ENCODE results near the gene LDLRAD4. TPM values are rescaled to one million over a fixed set of nuclear protein-coding genes. Genes with fewer than 3 reads are reported as not detected.
"Not testable (repeated sequence)": the region's sequence is repeated elsewhere in the genome, so short reads cannot be mapped to it uniquely, and the experiment has no call there.

Gene LDLRAD4
- polyA plus RNA-seq, 4 donors, result 10.5 to 11.6 (median 11.5) TPM

DNA sequence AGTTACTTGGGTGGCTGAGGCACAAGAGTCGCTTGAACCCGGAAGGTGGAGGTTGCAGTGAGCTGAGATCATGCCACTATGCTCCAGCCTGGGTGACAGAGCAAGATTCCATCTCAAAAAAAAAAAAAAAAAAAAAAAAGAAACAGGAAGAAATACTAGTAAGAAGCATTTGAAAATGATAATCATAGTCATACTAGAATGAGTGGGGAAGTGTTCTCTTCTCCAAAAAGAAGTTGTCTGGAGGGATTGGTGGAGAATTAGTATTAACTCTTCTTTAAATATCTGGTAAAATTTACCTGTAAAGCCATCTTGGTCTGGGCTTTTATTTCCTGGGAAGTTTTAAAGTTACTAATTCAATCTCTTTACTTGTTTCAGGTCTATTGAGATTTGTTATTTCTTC, 376.0 kb downstream of the LDLRAD4 start:
- no peak for DNase-seq (ENCODE audit: low read depth in 4 of 4, low spot score in 3 of 4)

DNA sequence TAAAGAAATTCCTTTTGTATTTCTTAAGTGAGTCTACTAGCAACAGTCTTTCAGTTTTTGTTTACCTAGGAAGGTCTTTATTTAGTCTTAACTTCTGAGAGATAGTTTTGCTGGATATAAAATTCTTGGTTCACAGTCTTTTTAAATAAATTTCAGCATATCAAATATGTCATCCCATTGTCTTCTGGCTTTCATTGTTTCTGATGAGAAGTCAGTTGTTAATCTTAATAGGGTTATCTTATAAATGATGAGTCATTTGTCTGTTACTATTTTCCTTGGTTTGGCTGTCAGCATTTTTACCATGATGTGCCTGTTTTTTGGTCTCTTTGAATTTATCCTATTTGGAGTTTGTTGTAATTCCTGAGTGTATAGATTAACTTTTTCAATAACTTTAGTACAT, 378.5 kb downstream of the LDLRAD4 start:
- no peak for DNase-seq (ENCODE audit: low read depth in 4 of 4, low spot score in 3 of 4)

DNA sequence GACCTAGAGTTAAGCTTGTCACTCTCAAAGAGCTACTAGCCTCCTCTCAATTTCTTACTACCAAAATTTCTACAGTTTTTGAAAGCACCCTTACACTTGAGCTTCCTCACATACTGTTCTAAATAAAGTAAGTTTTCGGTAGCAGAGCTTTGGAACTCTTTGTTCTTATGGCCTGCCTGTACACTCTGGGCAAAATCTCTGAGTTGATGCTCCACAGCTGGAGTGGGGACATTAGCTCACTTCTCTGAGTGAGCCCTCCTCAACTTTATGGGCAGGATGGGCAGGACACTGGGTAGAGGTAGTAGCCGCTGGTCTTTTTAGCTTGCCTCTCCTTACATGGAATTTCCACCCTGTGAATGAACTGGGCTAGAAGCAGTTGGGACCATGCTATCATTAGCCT, 380.0 kb downstream of the LDLRAD4 start:
- DNase-seq (ENCODE audit: low read depth in 4 of 4, low spot score in 3 of 4), result no peak

DNA sequence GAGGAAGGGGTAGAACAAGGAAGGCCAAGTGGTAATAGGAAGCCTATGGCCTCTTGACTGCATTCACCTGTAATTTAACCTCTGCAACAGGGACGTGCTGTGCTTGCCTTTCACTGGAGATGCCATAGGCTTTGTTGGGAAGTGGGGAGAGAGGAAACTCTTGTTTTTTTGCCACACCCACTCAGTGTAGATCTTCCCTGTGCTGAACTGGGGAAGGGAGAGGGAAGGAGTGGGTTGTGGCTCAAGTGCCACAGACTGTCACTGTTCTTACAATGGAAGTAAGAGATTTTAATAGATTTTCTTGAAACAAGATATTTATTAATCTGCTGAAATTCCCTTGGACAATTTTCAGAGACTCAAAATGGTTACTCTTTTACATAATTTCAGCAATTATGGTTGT, 380.5 kb downstream of the LDLRAD4 start:
- no peak for DNase-seq (ENCODE audit: low read depth in 4 of 4, low spot score in 3 of 4)

DNA sequence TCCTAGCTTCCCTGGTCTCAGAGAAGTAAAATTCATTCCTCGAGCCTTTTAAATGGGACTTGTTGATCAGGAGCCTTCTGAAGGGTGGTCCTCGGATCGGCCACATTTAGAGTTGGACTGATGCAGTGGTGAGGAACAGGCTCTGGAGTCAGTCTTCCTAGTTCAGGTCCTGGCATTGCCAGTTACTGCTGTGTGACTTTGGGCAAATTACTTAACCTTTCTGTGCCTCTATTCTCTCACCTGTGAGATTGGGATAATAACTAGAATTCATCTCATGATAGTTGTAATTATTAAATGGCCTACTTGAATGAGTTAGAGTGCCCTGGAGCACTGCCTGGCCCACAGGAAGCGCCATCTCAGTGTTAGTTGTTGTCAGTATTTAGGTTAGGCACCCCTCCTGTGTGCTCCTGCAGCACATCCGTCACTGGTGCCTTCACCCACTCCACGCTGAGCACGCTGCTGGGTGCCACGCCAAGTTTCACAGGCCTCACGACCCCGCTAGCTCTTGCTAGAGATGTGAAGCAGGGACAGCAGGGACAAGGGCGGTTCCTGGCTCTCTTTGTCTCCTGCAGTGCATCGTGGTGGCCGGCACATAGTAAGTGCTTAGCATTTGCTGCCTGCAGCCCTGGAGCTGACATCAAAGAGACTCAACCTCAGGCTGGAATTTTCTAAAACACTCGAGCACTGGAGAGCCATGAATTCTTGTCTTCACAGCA, 384.9 kb downstream of the LDLRAD4 start:
- DNase-seq (ENCODE audit: low read depth in 4 of 4, low spot score in 3 of 4), result no peak

DNA sequence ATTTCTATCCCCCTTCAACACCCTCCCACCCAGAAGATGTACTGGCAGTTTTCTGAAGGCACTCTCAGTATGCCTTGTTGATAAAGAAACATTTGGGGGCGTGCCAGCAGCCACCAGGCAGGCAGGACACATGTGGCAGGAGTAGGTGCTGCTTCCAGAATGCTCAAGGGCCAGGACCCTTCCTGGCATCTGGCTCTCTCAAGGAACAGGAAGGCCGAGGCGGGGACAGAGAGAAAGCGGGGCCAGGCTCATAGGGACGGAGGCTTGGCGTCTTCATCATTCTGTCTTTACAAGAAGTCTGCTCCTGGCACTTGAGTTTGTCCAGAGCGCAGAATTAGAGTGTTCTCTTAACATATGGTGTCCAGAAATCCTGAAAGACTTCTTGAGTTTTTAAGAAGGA, 386.2 kb downstream of the LDLRAD4 start:
- DNase-seq (ENCODE audit: low read depth in 4 of 4, low spot score in 3 of 4), result no peak

DNA sequence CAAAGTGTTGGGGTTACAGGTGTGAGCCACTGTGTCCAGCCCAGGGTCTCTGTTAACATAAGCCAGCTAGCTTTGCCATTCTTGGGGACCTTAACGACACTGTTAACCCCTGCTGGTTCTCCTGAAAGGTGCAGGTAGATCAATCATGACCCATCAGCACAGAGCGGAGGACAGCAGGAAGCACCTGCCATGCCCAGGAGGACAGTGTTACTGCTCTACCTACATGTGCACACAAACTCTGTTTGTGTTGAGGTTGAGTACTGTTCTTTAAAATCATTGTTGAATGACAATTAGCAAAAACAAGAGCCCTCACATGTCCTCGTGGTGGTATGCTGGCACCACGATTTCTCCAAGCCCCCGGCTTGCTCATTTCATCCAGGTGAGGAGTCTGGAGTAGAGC, 386.9 kb downstream of the LDLRAD4 start:
- DNase-seq (ENCODE audit: low read depth in 4 of 4, low spot score in 3 of 4), result no peak

DNA sequence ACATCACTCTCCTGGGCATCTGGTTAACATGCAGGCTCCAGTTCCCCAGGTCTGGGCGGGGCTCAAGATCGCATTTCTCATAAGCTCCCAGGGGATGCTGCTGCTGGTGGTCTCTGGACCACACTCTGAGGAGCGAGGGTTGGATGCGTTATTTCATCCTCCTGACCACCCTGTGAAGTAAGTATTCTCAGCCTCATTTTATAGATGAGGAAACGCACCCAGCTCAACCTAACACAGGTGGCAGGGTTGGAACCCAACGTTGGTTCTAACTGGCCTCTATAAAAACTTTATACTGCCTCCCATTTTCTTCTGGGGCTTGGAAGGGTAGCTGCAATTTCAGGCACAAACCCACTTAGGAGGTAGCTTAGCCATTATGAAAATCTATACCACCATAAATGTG, 387.3 kb downstream of the LDLRAD4 start:
- no peak for DNase-seq (ENCODE audit: low read depth in 4 of 4, low spot score in 3 of 4)

DNA sequence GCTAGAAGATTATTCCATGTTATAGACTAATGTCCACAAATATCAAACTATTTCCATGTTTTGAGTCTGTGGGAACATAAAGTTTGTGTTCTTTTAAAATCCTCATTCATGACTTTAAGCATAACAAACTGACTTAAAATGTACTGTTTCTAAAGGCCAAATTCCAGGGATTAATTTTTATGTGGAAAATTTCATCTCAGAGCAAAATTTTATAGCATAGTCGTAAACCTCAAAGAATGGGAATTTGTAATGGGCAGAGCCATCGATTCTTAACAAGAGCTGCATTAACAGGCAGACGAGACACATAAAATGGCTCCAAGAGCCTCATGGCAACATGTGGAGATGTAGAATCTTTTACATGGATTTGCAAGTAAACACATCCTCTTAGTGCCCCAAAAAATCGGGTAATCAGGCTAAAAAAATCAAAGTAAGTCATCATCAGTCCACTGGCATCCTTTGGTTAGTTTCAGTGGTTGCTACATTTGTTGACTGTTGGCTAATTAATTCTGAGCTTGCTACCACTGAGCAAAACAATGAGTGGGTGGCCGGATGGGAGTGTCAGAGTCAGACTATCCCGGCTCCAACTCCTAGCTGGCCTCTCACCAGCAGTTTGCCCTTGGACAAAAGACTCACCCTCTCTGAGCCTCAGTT, 388.2 kb downstream of the LDLRAD4 start:
- no peak for DNase-seq (ENCODE audit: low read depth in 4 of 4, low spot score in 3 of 4)

DNA sequence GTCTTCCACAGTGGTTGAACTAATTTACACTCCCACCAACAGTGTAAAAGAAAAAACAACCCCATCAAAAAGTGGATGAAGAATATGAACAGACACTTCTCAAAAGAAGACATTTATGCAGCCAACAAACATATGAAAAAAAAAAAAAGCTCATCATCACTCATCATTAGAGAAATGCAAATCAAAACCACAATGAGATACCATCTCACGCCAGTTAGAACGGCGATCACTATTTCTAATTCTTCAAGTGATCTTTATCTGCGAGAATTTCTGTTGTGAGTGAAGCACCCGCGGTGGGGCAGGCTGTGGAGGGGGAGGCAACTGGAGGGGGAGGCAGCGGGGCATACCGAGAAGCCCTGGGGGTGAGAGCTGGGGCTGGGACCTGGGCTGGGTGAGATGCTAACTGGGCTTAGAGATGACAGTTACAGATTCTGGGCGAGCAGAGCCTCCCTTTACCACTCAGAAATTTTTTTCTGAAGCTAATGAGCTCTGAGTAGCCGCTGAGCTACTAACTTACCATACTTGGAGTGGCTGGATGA, 389.5 kb downstream of the LDLRAD4 start:
- not testable (repeated sequence) for DNase-seq (ENCODE audit: low read depth in 4 of 4, low spot score in 3 of 4)

DNA sequence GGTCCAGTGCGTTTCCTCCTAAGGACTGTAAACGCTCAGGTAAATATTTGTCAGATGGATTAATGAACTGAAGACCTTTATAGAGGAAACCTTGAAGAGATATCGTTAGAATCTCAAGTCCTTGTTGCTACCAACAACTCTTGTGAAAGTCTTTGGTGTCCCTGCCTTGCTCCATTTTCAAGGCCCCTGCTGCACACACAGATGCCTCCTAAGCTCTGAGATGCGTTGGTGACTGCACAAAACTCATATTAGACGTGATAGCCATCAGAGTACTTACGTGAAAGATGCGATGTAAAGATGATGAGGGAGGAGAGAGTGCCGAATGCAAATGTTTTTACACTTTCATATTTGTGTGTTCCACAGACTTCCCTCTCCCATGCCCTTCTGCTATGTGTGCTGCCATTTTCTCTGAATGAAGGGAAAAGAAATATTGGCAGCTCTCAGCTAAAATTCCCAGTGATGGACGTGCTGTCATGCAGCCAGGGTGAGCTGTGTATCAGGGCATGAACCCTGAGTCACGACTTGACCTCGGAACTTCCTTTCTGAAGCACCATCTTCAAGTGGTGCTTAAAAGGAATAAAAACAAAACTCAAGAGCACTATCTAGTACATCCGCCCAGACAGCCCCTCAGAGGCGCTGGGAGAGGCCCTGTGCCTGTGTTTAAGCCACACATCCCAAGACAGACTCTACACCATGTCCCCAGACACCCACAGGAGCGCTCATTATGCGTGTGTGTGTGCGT, 390.4 kb downstream of the LDLRAD4 start:
- no peak for DNase-seq (ENCODE audit: low read depth in 4 of 4, low spot score in 3 of 4)

DNA sequence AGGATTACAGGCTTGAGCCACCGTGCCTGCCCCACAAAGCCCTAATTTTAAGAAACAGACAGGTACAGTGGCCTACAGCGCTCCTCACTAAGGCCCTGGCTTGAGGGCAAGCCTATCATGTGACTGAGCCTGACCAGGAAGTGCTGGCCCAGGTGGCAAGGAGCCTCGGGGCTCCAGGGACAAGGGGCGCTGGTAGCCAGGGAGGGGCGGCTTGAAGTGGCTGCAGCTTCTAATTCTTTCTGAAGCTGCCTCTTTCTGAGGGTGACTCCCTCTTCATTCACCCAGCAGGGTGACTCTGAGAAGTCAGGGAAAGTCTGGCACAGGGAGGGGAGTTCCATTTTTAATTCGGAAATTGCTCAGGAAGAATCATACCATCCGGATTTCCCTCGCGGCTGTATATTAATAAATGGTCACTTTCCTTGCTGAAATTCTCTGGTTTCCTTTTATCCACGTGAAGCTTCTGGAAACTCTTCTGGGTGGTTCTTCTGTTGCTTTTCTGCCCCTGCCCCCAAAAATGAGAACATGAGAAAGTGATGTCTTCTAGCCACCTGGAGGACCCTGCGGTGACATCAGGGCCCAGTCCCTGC, 392.1 kb downstream of the LDLRAD4 start:
- DNase-seq (ENCODE audit: low read depth in 4 of 4, low spot score in 3 of 4), result no peak

DNA sequence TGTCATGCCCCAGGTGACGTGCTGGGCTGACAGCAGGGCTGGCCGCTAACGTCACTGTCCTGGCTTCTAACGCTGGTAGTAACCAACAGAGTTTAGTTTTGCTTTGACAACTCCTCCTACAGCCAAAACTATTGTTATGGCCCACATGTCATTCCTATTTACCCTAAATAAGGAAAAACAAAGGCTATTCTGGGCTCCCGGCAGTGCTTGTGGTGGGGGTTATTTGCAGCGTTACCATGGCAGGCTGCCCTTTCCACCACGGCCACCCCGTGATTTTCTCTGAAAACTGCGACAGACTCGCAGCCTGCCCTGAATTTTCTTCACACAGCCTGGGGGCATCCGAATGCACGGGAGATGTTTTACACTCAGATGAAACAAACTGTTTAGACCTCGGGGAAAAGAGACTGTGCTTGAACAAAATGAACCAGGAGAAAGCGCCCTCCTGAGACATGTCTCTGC, 392.6 kb downstream of the LDLRAD4 start:
- no peak for DNase-seq (ENCODE audit: low read depth in 4 of 4, low spot score in 3 of 4)

DNA sequence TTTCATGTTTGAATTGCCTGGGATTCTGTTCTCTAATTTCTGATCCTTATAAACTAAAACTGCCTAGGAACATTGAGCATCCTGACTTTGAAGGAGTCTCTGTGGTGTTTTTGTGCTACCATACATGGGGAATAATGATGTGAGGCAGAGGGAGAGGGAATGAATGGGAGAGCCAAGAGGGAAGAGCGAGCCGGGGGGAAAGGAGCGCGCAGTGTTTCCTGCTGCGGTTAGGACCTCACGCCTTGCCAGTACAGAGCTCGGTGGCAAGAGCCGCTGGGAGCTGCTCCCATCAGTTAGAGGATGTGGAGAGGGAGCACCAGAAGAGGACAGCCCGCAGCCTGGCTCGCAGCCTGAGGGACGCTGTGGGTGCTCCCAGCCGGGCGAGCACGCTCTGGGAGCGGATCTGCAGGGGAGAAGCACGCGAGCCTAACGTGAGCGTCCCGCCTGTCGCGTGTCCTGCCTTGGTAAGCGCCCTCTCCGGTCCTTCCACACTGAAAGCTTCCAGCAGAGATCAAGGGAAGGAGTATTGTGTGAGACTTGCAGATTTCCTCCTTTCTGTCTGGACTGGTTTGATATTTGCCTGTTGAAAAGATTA, 393.1 kb downstream of the LDLRAD4 start:
- no peak for DNase-seq (ENCODE audit: low read depth in 4 of 4, low spot score in 3 of 4)

DNA sequence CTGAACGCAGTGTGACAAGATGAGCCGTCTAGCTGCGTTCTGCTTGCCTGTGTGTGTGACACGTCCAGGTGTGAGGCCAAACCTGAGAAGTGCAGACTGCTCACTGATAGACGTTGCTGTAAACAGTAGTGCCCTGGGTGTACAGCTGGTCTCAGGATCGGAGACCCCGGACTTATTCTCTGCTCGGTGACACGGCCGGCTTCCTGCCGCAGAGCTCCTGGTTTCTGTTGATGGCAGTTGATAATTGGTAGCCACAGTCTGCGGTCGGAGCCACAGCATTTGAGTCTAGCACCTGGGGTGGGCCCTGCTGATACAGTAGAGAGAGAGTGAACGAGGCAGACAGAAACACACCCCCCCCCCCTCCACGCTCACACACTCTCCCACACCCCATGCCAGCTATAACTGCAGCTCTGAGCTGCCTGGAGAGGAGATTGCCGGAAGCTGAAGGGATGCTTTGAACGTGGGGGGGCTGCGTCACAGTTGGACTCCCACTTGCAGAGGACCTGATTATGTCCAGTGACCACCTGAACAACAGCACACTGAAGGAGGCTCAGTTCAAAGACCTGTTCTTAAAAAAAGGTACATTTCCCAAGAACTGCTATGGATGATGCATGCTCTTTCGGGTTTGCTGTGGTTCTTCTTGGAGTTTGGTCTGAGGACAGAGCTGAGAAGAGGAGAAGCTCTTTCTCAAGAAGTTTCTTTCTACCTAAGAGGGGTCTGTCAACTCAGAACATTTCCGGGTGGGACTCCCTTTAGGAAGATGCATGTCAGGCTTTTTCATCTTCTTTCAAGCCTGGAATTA, 393.8 kb downstream of the LDLRAD4 start:
- no peak for DNase-seq (ENCODE audit: low read depth in 4 of 4, low spot score in 3 of 4)

DNA sequence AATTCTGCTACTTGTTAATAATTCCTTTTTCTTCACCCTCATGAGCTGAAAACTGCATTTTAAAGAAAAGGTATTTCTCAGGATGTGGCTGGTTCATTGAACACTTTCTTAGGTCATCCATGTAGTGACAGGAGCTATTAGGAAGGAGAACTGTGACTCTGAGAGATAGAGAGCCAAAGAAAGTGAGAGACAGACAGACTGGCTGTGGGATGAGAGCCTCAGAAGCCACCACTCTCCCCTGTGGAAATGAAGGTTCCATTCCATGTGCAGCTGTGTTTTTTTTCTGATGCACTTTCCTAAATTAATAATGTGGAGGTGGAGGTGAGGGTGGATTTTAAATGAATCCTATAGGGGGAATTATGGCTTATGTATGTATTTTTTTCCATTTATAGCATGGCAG, 394.5 kb downstream of the LDLRAD4 start:
- no peak for DNase-seq (ENCODE audit: low read depth in 4 of 4, low spot score in 3 of 4)

DNA sequence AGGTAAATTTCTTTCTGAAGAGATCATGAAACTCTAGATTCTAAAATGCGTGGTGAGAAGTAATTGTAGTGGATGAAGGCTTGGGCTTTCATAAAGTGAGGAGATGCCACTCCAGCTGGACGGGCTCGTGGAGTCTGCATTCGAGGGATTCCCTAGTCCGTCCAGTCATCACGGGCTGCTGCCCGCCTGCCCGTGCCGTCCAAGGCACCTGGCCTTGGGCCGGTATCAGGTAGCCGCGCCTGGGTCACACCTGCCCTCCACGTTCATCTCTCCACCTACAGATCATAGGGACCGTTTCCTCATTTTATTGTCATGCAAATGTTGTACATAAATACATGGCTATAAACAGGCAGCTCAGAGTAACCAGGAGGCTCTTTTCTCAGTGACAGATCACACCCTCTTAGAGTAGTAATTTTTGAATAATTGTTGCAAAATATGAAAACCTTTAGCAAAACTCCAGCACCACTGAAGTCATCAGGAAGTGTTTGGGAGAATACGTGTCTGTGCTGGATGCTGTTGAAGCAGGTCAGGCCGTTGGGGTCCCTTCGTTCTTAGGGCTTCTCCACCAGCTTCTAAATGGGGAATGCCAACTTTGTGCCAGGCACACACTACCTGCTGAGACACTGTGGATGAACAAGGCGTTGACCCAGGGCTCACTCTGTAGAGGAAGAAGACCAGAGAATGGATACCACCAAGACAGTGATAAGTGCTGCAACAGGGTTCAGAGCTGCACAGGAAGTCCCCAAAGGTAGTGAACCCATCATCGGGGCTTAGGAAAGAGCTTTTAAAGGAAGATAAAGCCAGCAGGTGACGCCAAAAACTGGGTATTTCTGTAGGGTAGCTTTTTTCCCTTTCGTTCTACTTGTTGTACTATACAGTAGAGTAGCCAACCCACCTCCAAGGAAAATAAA, 395.3 kb downstream of the LDLRAD4 start:
- DNase-seq (ENCODE audit: low read depth in 4 of 4, low spot score in 3 of 4), result no peak

DNA sequence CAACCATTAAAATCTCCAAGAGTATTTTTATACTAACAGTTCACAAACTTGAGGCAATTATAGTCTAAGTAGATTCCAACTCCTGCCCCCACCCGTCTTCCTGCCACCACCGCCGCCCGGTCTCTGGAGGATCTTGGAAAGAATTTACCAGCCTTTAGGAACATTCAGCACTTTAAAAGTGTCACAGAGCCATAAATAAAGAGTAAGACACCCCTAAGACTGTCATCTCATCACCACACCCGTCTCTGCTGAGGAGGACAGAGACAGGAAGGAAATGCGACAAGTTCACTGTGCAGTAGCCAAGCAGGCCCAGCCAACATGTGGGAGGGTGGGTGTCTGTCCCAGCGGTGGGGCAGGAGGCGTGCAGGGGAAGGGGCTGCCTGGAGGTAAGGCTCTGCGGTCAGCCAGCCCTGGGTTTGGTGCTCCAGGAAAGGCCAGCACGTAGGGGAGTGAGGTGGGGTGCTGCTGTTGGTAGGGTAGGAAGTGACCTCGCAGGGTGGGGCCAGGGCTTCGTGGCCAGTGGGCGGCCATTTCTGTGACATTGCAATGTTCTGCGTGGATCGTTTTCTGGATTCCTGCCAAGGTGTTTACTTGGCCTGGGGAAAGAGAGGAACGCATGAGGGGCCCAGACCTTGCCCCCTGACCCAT, 396.2 kb downstream of the LDLRAD4 start:
- DNase-seq (ENCODE audit: low read depth in 4 of 4, low spot score in 3 of 4), result no peak

Measured in right renal pelvis (tissue), 4 donors.